GM18505 (cell line): ENCODE measurements around the gene NIPAL3.
A peak's percentile ranks its signal among the peaks of the same experiment; 100 is the strongest.

Experiments used
- ATAC-seq: cut with Tn5 transposase; IDR thresholded peaks from one replicate; pipeline ENCODE4 v1.9.1; 2021; ENCODE audit not compliant: unreplicated experiment
- POLR2A ChIP-seq: IDR thresholded peaks from 4 replicates; pipeline ENCODE4 v1.6.1; 2011; ENCODE audit warnings: borderline replicate concordance; ENCODE audit not compliant: insufficient read depth, insufficient read length; ENCODE audit errors: extremely low read depth

Gene NIPAL3

DNA sequence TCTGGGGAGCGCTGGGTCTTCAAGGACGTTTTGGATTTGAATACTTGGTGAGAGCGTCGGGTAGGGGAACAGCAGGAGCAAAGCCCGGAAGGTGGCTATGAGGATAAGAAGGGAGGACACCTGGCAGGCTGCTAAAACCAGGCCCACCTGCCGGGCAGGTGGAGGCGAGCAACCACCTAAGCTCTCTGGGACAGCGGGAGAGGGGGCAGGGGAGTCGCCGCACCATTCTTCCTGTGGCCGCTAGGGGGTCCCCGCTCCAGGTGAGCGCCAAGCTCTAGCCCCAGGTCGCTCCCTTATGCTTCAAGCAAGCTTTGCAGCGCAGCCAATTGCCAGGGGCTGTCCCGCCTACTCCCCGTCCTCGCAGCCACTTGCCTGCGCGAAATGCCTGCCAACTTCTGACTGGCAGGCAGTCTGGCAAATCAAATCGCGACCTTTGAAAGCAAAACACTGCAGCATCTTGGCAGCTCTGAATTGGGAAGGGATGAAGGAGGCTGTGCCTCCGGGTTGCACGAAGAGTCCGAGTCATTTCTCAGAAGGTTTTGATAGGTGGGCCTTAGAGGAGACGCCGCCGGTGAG lies at the start of gene NIPAL3:
Gene NIPAL3, plus strand, starts transcription at position 469 of the 576 bp plus-strand sequence. CDS start 3,746 bp downstream, outside the sequence.
- no peak for TF ChIP-seq POLR2A
- ATAC-seq = peak; percentile 87

DNA sequence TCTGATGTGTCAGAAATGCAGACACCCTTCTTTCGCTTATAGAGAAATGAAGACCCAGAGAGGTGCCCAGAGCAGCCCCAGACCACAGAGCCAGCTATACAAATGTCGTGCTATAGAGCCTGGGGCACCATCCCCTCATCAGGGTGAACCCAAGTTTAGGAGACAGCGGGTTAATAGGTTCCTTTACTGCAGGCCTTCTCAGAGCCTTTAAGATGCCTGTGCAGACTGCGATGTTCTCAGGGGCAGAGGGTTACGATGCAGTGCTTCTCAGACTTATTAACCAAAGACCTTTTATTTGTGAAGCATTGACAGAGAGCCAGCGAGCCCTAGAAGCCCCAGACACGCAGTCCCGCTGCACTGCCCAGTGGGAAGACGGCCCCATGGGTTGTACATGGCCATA lies 48.9 kb upstream of the NIPAL3 start:
- TF ChIP-seq POLR2A = no peak
- ATAC-seq = no peak

DNA sequence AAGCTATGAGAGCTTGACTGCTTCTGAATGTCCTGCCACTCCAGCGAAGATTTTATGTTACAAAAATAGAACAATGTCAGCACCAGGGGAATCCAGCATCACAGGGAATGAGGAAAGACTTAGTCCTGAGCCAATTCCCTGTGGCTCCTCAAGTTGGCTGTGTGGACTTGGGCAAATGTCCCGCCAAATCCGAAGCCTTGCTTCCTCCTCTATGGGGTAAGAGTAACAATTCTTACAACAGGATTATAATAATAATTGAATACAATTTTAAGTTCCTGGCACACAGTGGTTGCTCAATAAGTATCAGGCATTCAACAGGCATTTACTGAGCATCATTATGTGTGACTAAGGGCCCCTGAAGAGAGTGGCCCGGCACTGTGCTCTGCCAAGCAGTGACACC lies 46.4 kb upstream of the NIPAL3 start:
- no peak for TF ChIP-seq POLR2A
- no peak for ATAC-seq

DNA sequence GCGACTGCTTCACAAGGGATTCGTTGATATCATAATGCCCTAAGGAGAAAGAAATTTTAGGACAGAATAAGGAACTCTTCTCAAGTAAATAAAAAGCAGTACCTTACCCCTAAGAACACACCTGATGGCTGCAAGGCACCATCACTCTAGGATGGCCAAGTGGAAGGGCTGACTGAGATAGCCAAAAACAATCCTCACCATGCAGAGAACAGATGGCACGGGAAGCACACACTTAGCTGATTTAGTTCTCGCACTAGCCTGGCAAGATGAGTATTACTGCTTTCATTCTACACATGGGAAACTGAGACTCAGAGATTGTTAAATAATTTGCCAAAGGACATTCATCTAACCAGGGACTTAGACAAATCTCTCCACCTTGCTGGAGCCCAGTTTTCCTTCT lies 45.8 kb upstream of the NIPAL3 start:
- no peak for TF ChIP-seq POLR2A
- no peak for ATAC-seq

DNA sequence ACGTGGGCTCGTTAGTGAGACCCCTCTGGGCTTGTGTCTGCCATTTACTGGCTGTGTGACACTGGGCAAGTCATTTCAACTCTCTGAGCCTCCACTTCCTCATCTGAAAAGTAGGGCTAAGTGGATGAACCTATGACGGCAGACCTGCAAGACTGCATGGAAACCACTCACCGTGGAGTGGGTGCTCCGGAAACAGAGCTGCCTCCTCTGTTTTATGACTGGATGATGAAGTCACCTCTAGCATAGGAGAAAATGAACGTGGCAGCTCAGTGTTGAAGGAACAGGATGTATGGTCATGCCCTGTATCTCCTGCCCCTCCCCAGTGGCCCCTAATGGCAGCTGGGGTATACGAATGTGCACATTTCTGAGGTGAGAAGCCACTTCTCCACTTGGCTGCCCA lies 42.6 kb upstream of the NIPAL3 start:
- ATAC-seq = peak; percentile 73

DNA sequence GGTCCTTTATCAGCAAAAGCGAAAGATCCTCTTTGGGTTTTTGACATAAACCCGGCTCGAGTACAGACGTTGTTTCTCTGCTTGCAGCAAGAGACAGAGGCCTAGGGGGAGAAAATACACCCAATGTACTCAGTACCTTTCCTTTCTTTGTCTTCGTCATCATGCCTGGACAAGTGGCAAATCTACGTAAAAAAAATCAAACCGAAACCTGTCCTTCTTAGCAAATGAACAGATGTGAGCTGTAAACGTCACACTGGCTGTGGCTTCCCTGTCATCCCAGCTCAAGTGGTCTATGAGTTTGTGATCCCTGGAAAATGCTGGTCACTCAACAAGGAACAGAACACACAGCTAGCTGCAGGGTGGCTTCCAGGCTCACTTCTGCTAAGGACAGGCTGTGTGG lies 41.9 kb upstream of the NIPAL3 start:
- no peak for ATAC-seq
- no peak for TF ChIP-seq POLR2A

More for the DNA sequence above, 42.6 kb upstream of the NIPAL3 start:
- peak; percentile 35 for TF ChIP-seq POLR2A

DNA sequence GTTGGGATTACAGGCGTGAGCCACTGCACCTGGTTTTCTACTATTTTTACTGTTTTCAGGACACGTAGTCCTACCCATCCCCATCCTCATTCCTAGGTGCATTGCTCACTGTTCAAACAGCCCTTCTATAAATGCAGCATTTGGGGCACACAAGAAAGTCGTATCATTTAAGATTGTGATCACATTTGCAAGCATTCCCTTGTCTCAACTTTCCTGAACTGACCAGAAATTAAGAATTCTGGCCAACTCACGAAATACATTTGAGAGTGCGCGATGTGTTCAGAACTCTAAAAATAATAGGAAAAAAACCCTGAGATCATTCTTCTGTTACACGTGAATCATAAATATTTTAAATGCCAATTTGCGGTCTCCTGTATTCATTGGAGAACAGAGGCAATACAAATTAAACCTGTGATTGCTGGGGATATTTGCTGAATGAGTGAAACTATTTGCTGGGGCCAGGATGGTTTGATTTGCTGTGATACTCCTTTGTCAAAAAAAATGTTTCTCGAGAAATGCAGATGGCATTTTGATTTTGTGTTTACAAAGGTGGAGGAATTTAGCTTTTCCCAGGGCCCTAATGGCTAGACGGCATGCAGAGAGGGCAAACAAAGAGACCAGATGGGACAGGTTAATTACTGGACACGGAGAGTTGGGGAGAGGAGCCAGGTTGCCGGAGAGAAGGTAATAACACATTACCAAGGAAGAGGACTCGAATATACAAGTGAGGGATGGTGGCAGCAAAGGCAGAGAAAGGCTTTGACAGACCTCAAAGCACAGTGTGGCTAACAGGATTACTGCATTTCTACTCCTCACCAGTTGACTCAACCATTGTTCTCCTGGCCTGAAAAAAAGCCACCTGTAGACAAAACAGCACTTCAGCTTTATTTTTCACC lies 40.5 kb upstream of the NIPAL3 start:
- no peak for TF ChIP-seq POLR2A
- ATAC-seq = no peak

DNA sequence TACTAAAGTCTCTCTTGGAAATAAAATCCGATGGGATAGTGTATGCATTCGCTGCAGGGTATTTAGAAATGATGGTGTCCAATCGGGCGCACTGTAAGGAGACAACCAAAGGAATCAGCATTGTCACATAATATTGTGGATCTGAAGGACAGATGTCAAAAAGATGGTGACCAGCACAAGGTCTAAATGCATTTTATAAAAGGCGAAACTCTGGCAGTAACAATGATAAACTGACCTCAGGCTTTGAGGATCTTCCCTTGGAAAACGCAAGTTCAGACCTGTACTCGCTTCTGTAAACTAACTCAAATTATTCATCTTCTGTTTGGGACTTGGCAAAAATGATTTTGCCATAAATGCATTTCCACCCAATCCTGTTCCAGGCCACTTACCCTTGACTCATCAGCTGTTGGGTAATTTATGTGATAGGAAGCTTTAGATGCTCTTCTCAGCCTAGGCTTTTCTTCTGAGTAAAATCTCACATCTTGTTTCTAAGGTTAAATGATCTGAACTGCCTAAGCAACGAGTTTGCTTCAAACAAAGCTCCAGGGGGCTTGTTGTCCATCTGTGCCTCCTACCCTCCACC lies 35.8 kb upstream of the NIPAL3 start:
- ATAC-seq = no peak
- TF ChIP-seq POLR2A = no peak

DNA sequence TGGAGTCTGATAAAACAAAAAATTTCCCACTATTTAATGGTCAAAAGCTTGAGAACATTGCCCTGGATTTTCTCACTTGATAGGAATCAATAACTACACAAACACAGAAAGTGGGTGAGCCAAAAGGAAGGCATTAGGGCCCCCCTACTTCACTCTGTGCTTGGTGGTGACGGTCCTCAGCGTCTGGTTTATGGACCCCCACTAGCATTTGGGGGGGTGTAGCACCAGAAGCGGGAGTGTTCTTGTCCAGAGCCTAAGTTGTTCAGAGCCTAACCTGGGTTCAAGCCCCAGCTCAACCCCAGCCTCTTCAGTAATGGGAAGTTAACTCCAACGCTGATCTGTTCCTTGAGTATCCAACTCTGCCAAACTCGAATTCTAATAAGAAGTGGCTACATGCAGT lies 35.1 kb upstream of the NIPAL3 start:
- no peak for ATAC-seq
- TF ChIP-seq POLR2A = no peak

DNA sequence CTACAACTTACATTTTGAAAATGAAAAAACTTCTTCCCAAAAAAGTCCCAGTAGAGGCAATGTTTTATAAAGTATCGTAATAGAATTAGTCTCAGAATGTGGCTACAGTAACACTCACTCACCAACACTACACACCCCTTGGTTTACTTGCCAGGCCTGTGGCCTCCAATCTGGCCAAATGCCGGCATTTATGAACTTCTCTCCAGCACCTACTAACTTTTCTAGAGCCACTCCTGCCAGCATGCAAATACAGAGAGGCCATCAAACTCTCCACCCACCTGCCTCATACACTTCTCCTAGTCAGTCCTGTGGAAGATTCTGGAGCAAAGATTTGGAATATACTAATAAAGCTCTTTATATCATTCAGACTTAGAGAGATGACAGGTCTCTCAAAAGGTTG lies 34.3 kb upstream of the NIPAL3 start:
- no peak for ATAC-seq
- no peak for TF ChIP-seq POLR2A

DNA sequence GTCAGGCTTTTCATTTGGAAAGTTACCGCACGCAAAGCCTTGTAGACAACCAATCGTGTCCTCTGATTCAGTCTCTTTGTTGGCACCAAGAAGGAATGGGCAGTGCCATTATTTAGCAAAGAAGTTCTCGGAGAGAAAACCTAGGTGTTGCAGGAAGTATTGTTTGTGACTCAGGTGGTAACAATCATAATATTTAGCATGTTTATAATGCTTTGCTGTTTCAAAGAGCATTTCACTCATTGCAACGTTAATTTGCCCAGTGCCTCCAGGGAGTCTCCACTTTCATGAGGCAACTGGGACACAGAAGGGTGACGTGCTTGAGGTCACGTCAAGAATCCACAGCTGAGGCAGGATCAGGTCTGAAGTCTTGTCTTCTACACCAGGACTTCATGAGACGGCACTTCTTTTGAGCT lies 33.4 kb upstream of the NIPAL3 start:
- ATAC-seq = no peak
- no peak for TF ChIP-seq POLR2A

DNA sequence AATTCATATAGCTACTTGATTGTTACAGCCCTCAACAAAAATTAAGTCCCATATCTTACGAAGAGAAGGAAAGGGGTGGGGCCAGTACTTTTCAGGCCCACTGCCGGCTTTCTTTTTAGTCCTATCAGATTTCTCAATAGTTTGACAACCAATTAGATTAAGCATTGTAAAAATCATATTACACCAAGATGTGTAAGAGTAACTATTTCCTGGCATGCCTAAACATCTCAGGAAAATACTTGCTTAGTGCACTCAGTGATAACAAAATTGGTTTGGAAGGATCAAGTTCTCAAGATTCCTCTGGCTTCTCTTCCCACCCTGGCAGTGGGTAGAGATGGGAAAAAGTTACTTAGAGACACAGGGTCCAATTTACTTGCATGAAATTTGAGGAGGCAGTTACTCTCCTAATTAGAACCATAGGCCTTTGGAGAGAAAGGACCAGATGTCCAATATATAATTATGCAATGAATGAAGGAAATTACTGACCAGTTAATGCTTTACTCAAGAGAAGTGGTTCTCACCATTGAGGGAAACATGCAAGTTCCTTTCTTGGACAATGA lies 32.1 kb upstream of the NIPAL3 start:
- no peak for ATAC-seq
- TF ChIP-seq POLR2A = no peak

DNA sequence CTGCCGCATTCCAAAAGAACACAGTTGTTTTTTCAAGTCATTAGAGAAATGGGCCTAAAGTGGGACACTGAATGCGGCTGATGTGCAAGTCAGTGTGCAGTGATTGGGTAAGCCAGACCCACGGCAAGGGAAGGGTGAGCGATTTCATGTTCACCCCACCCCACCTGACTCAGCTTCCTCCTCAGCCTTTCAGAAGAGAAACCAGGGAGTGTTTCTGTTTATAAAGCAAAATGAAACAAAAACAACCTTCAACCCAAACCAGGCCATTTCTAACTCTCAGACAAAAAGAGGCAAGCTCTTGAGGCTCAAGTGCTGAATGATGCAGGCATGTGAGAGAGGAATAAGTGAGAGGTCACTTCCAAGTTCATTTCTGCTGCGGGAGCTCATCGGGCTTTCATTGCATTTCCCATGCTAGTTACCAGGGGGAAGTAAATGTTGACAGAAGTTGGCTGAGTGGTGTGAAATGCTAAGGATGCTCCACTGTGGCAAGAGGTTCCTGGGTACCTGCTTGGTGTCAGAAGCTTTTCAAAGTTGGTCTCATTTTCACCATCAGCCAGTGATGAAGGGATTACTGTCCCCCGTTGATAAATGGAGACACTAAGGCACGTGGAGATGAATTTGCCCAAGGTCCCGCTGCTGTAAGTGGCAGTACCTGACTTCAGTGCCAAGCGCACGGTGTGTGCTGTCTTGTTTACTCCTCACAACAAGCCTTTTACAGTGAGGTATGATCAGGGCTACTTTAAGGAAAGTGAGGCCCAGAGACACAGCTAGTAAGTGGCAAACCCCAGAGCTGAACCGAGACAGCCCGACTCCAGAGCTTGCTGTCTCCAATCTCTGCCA lies 31.1 kb upstream of the NIPAL3 start:
- no peak for ATAC-seq

More for the DNA sequence above, 31.1 kb upstream of the NIPAL3 start:
- TF ChIP-seq POLR2A = no peak
